Measurements from ENCODE around the gene ATP5PD.

ATP5PD gene

GRCh38 chr17:75036643-75037268 is 10.0 kb downstream of the ATP5PD start:
- TF ChIP-seq SIN3A (IDR thresholded peaks at IDR 0.05; ENCODE audit: borderline replicate concordance, insufficient read depth, low read length) (0 out of 2 replicates have a peak, but pooled peaks have one; percentile 31), FOXP2 (optimal IDR thresholded peaks at IDR 0.05; ENCODE audit: borderline replicate concordance, extremely low read depth, extremely low read length, insufficient read depth) (no peak), TAF1 (IDR thresholded peaks at IDR 0.05; ENCODE audit: borderline replicate concordance, insufficient read depth, low read length) (no peak), POLR2AphosphoS5 (IDR thresholded peaks at IDR 0.05; ENCODE audit: low read depth, low read length) (0 out of 2 replicates have a peak, but pooled peaks have one; percentile 33), REST (IDR thresholded peaks at IDR 0.05; ENCODE audit: insufficient read depth in 1 of 2, low read depth in 2 of 2, low read length in 2 of 2) (no peak)

DNA sequence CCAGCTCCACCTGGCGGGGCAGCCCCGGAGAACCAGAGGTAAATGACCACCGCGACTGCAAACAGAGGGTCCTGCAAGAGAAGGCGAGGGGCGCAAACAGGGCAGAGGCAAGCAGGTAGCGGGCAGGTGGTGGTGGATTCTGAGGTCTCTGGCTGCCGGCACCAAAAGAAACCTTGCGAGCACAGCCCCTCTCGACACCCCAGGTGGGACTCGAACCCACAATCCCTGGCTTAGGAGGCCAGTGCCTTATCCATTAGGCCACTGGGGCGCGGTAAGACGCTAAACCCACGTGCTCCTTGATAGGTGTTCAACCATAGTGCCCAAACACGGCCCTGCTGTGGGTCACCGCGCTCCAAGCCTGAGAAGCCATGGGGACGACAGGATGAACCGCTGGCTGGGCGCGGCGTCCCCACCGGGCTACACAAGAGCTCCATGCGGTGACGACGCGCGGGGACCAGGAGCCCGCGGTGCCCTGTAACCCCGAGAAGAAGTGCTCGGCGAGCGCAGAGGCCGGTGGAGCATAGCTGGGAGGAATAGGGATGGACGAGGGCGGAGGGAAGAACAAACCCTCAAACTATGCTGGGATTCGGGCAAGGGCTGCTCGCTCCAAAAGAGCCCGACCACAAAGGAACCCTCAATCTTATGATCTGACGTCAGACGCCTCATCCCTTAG is 12.4 kb downstream of the ATP5PD start:
- TF ChIP-seq FOXP2 (optimal IDR thresholded peaks at IDR 0.05; ENCODE audit: borderline replicate concordance, extremely low read depth, extremely low read length, insufficient read depth) (no peak), POLR2AphosphoS5 (IDR thresholded peaks at IDR 0.05; ENCODE audit: low read depth, low read length) (no peak; the same call in 1 of the 2 replicates), TAF1 (IDR thresholded peaks at IDR 0.05; ENCODE audit: borderline replicate concordance, insufficient read depth, low read length) (peak; percentile 3; the same call in 1 of the 2 replicates), REST (IDR thresholded peaks at IDR 0.05; ENCODE audit: insufficient read depth in 1 of 2, low read depth in 2 of 2, low read length in 2 of 2) (peak in 1 of 2 experiments; percentile 41; a peak in 1 of 4 replicates), SIN3A (IDR thresholded peaks at IDR 0.05; ENCODE audit: borderline replicate concordance, insufficient read depth, low read length) (peak; percentile 88; the same call in 1 of the 2 replicates)

GRCh38 chr17:75033346-75034235 is 13.2 kb downstream of the ATP5PD start:
- TF ChIP-seq TAF1 (IDR thresholded peaks at IDR 0.05; ENCODE audit: borderline replicate concordance, insufficient read depth, low read length) (0 out of 2 replicates have a peak, but pooled peaks have one; percentile 1), REST (IDR thresholded peaks at IDR 0.05; ENCODE audit: insufficient read depth in 1 of 2, low read depth in 2 of 2, low read length in 2 of 2) (no peak), POLR2AphosphoS5 (IDR thresholded peaks at IDR 0.05; ENCODE audit: low read depth, low read length) (no peak), FOXP2 (optimal IDR thresholded peaks at IDR 0.05; ENCODE audit: borderline replicate concordance, extremely low read depth, extremely low read length, insufficient read depth) (no peak), SIN3A (IDR thresholded peaks at IDR 0.05; ENCODE audit: borderline replicate concordance, insufficient read depth, low read length) (peak; percentile 67; the same call in 1 of the 2 replicates)

- no peak for TF ChIP-seq TAF1 (IDR thresholded peaks at IDR 0.05; ENCODE audit: borderline replicate concordance, insufficient read depth, low read length)
- TF ChIP-seq REST (IDR thresholded peaks at IDR 0.05; ENCODE audit: insufficient read depth in 1 of 2, low read depth in 2 of 2, low read length in 2 of 2) = no peak
- no peak for TF ChIP-seq SIN3A (IDR thresholded peaks at IDR 0.05; ENCODE audit: borderline replicate concordance, insufficient read depth, low read length)
- no peak for TF ChIP-seq FOXP2 (optimal IDR thresholded peaks at IDR 0.05; ENCODE audit: borderline replicate concordance, extremely low read depth, extremely low read length, insufficient read depth)
- no peak for TF ChIP-seq POLR2AphosphoS5 (IDR thresholded peaks at IDR 0.05; ENCODE audit: low read depth, low read length)
These were observed 14.0 kb downstream of the ATP5PD start for GRCh38 chr17:75032720-75033280.
